Esophagus squamous epithelium (tissue), 5 donors: ENCODE data around the gene STX1B. TPM values are rescaled to one million over a fixed set of nuclear protein-coding genes. Genes with fewer than 3 reads are reported as not detected.
A peak's percentile ranks its signal among the peaks of the same experiment; 100 is the strongest.

Experiments
- DNase-seq: peaks from one replicate; lab custom pipeline; 2025; lab: John Stamatoyannopoulos, UW
- H3K27ac ChIP-seq, 4 donors: fragments of 200-600 bp; sonication (generic); one replicate each; pipeline ENCODE4 v1.5.1; 2016 to 2019; ENCODE audit warnings: mild to moderate bottlenecking in 1 of 4
- H3K27me3 ChIP-seq, 4 donors: fragments of 200-600 bp; sonication (generic); 1 replicate in 3 of 4; 2 replicates in 1 of 4; pipeline versions ENCODE4 v1.5.1 to v1.6.0; 2017 to 2021; ENCODE audit warnings: antibody characterized with exemption in 1 of 4
- H3K36me3 ChIP-seq, 3 donors: fragments of 200-600 bp; sonication (generic); one replicate each; pipeline ENCODE4 v1.5.1; 2016 to 2019
- H3K4me1 ChIP-seq, 3 donors: fragments of 200-600 bp; sonication (generic); one replicate each; pipeline ENCODE4 v1.5.1; 2017 to 2019
- H3K4me3 ChIP-seq, 4 donors: fragments of 200-600 bp; sonication (generic); 1 replicate in 3 of 4; 2 replicates in 1 of 4; pipeline ENCODE4 v1.5.1; 2016 to 2019; ENCODE audit warnings: mild to moderate bottlenecking in 2 of 4, moderate library complexity in 1 of 4
- H3K9me3 ChIP-seq, 3 donors: fragments of 200-600 bp; sonication (generic); one replicate each; pipeline ENCODE4 v1.5.1; 2016 to 2019
- CTCF ChIP-seq, 6 experiments: fragments of 450-650 bp in 4 of 6; fragments of 200-600 bp in 2 of 6; sonication (generic) in 2 of 6; IDR thresholded peaks; one replicate each; pipeline ENCODE4 v1.5.1; 2016 to 2019; ENCODE audit warnings: antibody characterized with exemption in 6 of 6, mild to moderate bottlenecking in 4 of 6, moderate library complexity in 4 of 6
- POLR2A ChIP-seq, 4 donors: fragments of 450-650 bp; IDR thresholded peaks; one replicate each; pipeline ENCODE4 v1.6.1; 2017; ENCODE audit warnings: antibody characterized with exemption in 4 of 4, mild to moderate bottlenecking in 4 of 4, moderate library complexity in 3 of 4
- WGBS, 2 donors: methylation state at CpG; one replicate each; pipeline ENCODE4 v1.1.5; 2018; 5-methylcytosine and 5-hydroxymethylcytosine counted together
- intact Hi-C: fragments of 100-400 bp; cut with DNase I; formaldehyde crosslinking; loops from one replicate; pipeline ENCODE4 v1.15.0; 2022
- total RNA-seq, 4 donors: library from RNA; depleted of rRNA; stranded (reverse); fragments of >200 nt; gene quantifications; one replicate each; pipeline ENCODE4 v1.1.0, GENCODE V29; 2016
- donor health status: DM: yes; HTN: yes; CAD: no.

STX1B gene
- total RNA-seq, 4 donors from 2014 or later, result 0.06 to 1.5 (median 0.20) TPM

DNA sequence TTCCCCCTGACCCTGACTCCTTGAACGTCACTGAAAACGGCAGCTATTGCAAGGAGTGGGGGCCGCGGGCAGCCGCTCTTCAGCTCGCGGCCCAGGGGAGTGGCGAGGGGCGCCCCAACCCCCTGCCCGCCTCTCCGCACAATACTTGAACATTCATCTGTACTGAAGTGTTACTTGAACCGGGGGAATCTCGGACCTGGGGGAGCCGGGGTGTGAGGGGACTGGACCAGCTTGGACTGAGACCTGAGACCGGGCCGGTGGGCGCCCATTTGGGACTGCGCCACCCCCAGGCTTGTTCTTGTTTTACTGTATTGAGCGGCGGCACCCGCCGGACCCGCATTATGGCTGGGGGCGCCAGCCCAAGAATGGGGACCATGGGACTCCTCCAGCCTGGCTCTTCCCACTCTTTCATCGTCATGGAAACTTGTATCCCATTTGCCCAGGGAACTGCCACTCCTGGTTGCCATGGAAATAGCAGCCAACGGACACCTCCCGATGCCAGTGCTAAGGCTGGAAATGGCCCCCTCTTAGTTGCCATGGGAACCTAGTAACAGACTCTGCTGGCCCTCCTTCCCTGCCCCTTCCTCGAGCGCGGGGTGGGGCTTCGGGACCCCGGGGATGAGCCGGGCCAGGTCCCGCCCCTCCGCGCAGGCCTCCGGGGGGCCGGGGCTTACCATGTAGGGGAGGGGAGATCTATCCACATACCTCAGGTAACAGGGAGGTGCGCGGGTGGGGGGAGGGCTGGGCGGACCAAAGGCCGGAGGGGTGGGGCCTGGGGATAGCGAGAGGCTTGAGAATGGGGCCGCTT lies 62.4 kb downstream of the STX1B start:
- peak overlapping the region; percentile 91 to 98 (median 94) for H3K27ac ChIP-seq
- intact Hi-C loops, result no loop called here
- H3K36me3 ChIP-seq, result peaks cover 0 to 41% (median 5%) of the 10 kb centered on the region in 3 donors
- H3K27me3 ChIP-seq, result no peaks in the 10 kb centered on the region
- TF ChIP-seq CTCF (IDR thresholded peaks at IDR 0.05), result no peak
- TF ChIP-seq POLR2A (IDR thresholded peaks at IDR 0.05), result no peak
- WGBS, 2 donors, result 43 to 50% methylated on average over 6 to 22 of the region's 44 CpGs
- H3K4me1 ChIP-seq, result peaks cover 20 to 52% (median 26%) of the 10 kb centered on the region in 3 donors
- H3K9me3 ChIP-seq, result no peaks in the 10 kb centered on the region
- peak overlapping the region; percentile 73 to 93 (median 89) for H3K4me3 ChIP-seq
- DNase-seq, result no peak

DNA sequence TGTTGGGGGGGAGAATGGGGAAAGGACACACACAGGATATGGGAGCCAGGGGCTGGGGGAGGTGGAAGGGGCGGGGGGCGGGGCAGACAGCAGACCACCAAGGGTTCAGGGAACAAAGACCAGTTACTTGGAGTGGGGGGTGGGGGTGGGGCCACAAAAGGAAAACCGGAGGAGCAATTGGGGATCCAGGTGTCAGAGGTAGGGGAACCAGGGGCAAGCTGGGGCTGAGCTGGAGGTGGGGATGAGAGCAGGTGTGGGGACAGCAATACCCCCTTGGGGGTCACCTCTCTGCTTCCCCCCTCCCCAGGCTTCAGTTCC lies 62.9 kb downstream of the STX1B start:
- H3K9me3 ChIP-seq, result no peaks in the 10 kb centered on the region
- peak overlapping the region in 2 of 4 donors; percentile 88 to 93 for H3K4me3 ChIP-seq
- peaks cover 0 to 46% (median 11%) of the 10 kb centered on the region in 3 donors for H3K36me3 ChIP-seq
- no peaks in the 10 kb centered on the region for H3K27me3 ChIP-seq
- H3K27ac ChIP-seq, result peak overlapping the region; percentile 91 to 98 (median 94)
- peaks cover 20 to 48% (median 26%) of the 10 kb centered on the region in 3 donors for H3K4me1 ChIP-seq
- intact Hi-C loops, result no loop called here
- TF ChIP-seq CTCF (IDR thresholded peaks at IDR 0.05) (no peak), POLR2A (IDR thresholded peaks at IDR 0.05) (no peak)
- 79 to 83% methylated on average over 3 of the region's 3 CpGs for WGBS, 2 donors
- DNase-seq, result no peak

GRCh38 chr16:30946671-30947540 lies 63.5 kb downstream of the STX1B start:
- no peak overlapping the region for H3K27ac ChIP-seq
- DNase-seq, result no peak
- WGBS, 2 donors, result 85 to 87% methylated on average over 17 to 32 of the region's 38 CpGs
- H3K4me1 ChIP-seq, result peaks cover 24 to 48% (median 26%) of the 10 kb centered on the region in 3 donors
- intact Hi-C loops, result no loop called here
- H3K9me3 ChIP-seq, result no peaks in the 10 kb centered on the region
- peaks cover 0 to 51% (median 15%) of the 10 kb centered on the region in 3 donors for H3K36me3 ChIP-seq
- no peak overlapping the region for H3K4me3 ChIP-seq
- no peaks in the 10 kb centered on the region for H3K27me3 ChIP-seq
- TF ChIP-seq CTCF (IDR thresholded peaks at IDR 0.05), result no peak
- TF ChIP-seq POLR2A (IDR thresholded peaks at IDR 0.05), result no peak

DNA sequence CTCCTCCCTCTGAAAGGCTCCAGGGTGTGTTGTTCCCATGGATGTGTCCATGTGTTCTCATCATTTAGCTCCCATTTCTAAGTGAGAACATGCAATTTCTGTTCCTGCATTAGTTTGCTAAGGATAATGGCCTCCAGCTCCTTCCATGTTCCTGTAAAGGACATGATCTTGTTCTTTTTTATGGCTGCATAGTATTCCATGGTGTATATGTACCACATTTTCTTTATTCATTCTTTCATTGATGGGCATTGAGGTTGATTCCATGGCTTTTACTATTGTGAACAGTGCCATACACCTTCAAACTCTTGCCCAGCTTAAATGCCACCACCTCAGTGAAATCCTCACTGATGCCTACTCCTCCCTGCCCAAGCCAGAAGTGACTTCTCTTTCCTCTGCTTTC lies 66.1 kb downstream of the STX1B start:
- H3K27ac ChIP-seq, result no peak overlapping the region
- intact Hi-C loops, result no loop called here
- no peak for DNase-seq
- peaks cover 19 to 46% (median 22%) of the 10 kb centered on the region in 3 donors for H3K4me1 ChIP-seq
- peaks cover 0 to 55% (median 15%) of the 10 kb centered on the region in 3 donors for H3K36me3 ChIP-seq
- no peak for TF ChIP-seq CTCF (IDR thresholded peaks at IDR 0.05)
- no peak for TF ChIP-seq POLR2A (IDR thresholded peaks at IDR 0.05)
- H3K27me3 ChIP-seq, result no peaks in the 10 kb centered on the region
- H3K4me3 ChIP-seq, result no peak overlapping the region
- no peaks in the 10 kb centered on the region for H3K9me3 ChIP-seq
